GM23338 (cell line): Measurements from ENCODE around the gene C2orf92.

Experiments used
- CREB1 ChIP-seq: fragments of 250-450 bp; sonication (Bioruptor Pico); IDR thresholded peaks from 2 replicates; pipeline ENCODE4 v1.5.0; 2020; ENCODE audit warnings: low read depth, mild to moderate bottlenecking, moderate library complexity
- EZH2 ChIP-seq: fragments of 200-600 bp; sonication (generic); IDR thresholded peaks from one replicate; pipeline ENCODE4 v1.8.0; 2017; ENCODE audit warnings: antibody characterized with exemption, mild to moderate bottlenecking, low read depth; ENCODE audit not compliant: unreplicated experiment
- JUNB ChIP-seq: IDR thresholded peaks from one replicate; pipeline ENCODE4 v1.6.1; 2016; ENCODE audit warnings: antibody characterized with exemption; ENCODE audit not compliant: unreplicated experiment
- POLR2AphosphoS5 ChIP-seq: IDR thresholded peaks from 2 replicates; pipeline ENCODE4 v1.6.1; 2016; ENCODE audit warnings: antibody characterized with exemption, low read depth
- STAT1 ChIP-seq: IDR thresholded peaks from one replicate; pipeline ENCODE4 v1.6.1; 2016; ENCODE audit warnings: antibody characterized with exemption; ENCODE audit not compliant: unreplicated experiment
- TF ChIP-seq, protein P1 (sequence below), 2 experiments: fragments of 200-600 bp in 1 of 2; sonication (generic) in 1 of 2; conservative IDR thresholded peaks; 2 replicates each; pipeline versions ENCODE4 v1.5.1 to v1.6.1; 2016 to 2017; ENCODE audit warnings: antibody characterized with exemption in 2 of 2, low read depth in 2 of 2, mild to moderate bottlenecking in 2 of 2, moderate library complexity in 1 of 2
- TF ChIP-seq, protein P2 (sequence below): IDR thresholded peaks from one replicate; pipeline ENCODE4 v1.6.1; 2018; ENCODE audit warnings: antibody characterized with exemption; ENCODE audit not compliant: unreplicated experiment

DNA sequence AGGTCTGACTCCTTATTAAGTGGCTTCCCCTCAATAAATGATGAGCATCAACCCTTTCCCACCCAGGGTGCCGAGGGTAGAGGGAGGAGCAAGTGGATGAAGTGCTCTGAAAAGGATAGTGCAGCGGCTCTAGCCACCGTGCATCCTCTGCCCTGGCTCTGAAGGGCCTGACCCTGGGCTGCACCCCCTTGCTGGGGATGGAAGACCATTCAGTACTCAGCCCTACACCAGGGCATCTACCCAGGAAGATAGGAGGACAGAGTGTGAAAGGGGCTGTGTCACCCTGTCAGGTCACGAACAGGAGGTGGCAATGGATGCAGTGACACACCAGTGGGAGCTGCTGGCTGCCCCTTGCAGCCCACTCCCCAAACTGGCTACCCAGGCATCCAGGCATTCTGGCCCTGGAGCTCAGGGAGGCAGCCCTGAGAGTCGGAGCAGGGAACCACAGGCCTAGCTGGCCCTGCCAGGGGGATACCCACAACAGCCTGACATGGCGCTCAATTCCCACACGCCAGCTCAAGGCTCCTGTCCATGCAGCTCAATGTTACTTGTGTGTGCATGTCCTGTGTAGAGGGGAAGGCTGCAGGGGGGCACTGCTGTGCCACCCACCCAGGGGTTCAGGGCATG lies 13.3 kb upstream of the C2orf92 start:
- TF ChIP-seq, protein P1, sequence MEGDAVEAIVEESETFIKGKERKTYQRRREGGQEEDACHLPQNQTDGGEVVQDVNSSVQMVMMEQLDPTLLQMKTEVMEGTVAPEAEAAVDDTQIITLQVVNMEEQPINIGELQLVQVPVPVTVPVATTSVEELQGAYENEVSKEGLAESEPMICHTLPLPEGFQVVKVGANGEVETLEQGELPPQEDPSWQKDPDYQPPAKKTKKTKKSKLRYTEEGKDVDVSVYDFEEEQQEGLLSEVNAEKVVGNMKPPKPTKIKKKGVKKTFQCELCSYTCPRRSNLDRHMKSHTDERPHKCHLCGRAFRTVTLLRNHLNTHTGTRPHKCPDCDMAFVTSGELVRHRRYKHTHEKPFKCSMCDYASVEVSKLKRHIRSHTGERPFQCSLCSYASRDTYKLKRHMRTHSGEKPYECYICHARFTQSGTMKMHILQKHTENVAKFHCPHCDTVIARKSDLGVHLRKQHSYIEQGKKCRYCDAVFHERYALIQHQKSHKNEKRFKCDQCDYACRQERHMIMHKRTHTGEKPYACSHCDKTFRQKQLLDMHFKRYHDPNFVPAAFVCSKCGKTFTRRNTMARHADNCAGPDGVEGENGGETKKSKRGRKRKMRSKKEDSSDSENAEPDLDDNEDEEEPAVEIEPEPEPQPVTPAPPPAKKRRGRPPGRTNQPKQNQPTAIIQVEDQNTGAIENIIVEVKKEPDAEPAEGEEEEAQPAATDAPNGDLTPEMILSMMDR (conservative IDR thresholded peaks at IDR 0.05; ENCODE audit: low read depth in 2 of 2): no peak
- TF ChIP-seq JUNB (no peak), STAT1 (no peak), EZH2 (no peak), POLR2AphosphoS5 (no peak), CREB1 (CRISPR knock-in tag) (no peak)
- TF ChIP-seq, protein P2, sequence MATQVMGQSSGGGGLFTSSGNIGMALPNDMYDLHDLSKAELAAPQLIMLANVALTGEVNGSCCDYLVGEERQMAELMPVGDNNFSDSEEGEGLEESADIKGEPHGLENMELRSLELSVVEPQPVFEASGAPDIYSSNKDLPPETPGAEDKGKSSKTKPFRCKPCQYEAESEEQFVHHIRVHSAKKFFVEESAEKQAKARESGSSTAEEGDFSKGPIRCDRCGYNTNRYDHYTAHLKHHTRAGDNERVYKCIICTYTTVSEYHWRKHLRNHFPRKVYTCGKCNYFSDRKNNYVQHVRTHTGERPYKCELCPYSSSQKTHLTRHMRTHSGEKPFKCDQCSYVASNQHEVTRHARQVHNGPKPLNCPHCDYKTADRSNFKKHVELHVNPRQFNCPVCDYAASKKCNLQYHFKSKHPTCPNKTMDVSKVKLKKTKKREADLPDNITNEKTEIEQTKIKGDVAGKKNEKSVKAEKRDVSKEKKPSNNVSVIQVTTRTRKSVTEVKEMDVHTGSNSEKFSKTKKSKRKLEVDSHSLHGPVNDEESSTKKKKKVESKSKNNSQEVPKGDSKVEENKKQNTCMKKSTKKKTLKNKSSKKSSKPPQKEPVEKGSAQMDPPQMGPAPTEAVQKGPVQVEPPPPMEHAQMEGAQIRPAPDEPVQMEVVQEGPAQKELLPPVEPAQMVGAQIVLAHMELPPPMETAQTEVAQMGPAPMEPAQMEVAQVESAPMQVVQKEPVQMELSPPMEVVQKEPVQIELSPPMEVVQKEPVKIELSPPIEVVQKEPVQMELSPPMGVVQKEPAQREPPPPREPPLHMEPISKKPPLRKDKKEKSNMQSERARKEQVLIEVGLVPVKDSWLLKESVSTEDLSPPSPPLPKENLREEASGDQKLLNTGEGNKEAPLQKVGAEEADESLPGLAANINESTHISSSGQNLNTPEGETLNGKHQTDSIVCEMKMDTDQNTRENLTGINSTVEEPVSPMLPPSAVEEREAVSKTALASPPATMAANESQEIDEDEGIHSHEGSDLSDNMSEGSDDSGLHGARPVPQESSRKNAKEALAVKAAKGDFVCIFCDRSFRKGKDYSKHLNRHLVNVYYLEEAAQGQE: no peak
